Measurements from ENCODE around the gene DFFB. TPM values are rescaled to one million over a fixed set of nuclear protein-coding genes. Genes with fewer than 3 reads are reported as not detected.

DFFB gene
- total and polyA plus RNA-seq, 2 of the 13 experiments (the other 11 are each of a cell fraction or from before 2014, with no cell fraction given), result 4.6 to 9.3 TPM

DNA sequence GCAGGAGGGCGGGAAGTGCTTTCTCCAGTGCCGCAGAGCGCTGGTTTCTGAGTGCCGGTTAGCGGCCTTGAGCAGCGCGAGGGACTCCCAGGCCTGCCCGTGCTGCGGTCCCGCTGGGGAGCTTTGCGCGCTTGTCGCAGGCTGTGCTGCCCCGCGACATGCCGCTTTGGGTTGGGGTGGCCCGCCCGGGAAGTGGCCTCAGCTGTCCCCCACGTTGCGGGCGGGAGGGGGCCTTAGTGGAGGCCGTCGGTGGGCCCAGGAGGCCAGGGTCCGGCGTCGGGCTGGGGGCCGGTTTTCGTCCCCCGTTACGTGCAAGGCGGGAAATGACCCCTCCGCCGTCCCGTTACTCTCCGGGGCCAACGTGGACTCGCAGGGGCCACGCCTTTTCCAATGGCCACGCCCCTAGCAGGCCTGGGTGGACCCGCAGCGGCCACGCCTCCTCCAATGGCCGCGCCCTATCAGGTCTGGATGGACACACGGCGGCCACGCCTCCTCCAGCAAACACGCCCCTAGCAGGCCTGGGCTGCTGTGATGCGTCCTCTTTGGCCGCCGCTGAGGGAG, 43.8 kb downstream of the DFFB start (continued):
- no peak; the same call in 1 of the 2 replicates for TF ChIP-seq RNF2 (conservative IDR thresholded peaks at IDR 0.05; ENCODE audit: low read depth)
- no peak for TF ChIP-seq ZFYVE20 (CRISPR knock-in tag; IDR thresholded peaks at IDR 0.05; ENCODE audit: borderline replicate concordance, low read depth)
- TF ChIP-seq FOXC1 (CRISPR knock-in tag; IDR thresholded peaks at IDR 0.05; ENCODE audit: borderline replicate concordance), result no peak
- peak; percentile 91 for TF ChIP-seq HNRNPLL (IDR thresholded peaks at IDR 0.05; ENCODE audit: low read depth, low read length, poor library complexity, severe bottlenecking)
- no peak for TF ChIP-seq RAD51 (IDR thresholded peaks at IDR 0.05; ENCODE audit: borderline replicate concordance)
- no peak for TF ChIP-seq SIN3B (IDR thresholded peaks at IDR 0.05; ENCODE audit: low read length)
- peak; percentile 85 for TF ChIP-seq YEATS4 (CRISPR knock-in tag; IDR thresholded peaks at IDR 0.05; ENCODE audit: borderline replicate concordance)
- TF ChIP-seq, protein P1, sequence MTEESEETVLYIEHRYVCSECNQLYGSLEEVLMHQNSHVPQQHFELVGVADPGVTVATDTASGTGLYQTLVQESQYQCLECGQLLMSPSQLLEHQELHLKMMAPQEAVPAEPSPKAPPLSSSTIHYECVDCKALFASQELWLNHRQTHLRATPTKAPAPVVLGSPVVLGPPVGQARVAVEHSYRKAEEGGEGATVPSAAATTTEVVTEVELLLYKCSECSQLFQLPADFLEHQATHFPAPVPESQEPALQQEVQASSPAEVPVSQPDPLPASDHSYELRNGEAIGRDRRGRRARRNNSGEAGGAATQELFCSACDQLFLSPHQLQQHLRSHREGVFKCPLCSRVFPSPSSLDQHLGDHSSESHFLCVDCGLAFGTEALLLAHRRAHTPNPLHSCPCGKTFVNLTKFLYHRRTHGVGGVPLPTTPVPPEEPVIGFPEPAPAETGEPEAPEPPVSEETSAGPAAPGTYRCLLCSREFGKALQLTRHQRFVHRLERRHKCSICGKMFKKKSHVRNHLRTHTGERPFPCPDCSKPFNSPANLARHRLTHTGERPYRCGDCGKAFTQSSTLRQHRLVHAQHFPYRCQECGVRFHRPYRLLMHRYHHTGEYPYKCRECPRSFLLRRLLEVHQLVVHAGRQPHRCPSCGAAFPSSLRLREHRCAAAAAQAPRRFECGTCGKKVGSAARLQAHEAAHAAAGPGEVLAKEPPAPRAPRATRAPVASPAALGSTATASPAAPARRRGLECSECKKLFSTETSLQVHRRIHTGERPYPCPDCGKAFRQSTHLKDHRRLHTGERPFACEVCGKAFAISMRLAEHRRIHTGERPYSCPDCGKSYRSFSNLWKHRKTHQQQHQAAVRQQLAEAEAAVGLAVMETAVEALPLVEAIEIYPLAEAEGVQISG (CRISPR knock-in tag; IDR thresholded peaks at IDR 0.05), result no peak; the same call in 1 of the 2 replicates
- no peak for TF ChIP-seq DNMT3B (CRISPR knock-in tag; conservative IDR thresholded peaks at IDR 0.05)
- TF ChIP-seq CEBPB (IDR thresholded peaks at IDR 0.05; ENCODE audit: borderline replicate concordance, low read depth, low read length), result no peak
- no peak for TF ChIP-seq CENPX (CRISPR knock-in tag; IDR thresholded peaks at IDR 0.05)
- TF ChIP-seq GATA4 (IDR thresholded peaks at IDR 0.05; ENCODE audit: borderline replicate concordance, low read depth), result no peak
- no peak for TF ChIP-seq SUZ12 (IDR thresholded peaks at IDR 0.05; ENCODE audit: low read depth, low read length)
- TF ChIP-seq ZNF343 (CRISPR knock-in tag; IDR thresholded peaks at IDR 0.05), result no peak
- TF ChIP-seq, protein P2, sequence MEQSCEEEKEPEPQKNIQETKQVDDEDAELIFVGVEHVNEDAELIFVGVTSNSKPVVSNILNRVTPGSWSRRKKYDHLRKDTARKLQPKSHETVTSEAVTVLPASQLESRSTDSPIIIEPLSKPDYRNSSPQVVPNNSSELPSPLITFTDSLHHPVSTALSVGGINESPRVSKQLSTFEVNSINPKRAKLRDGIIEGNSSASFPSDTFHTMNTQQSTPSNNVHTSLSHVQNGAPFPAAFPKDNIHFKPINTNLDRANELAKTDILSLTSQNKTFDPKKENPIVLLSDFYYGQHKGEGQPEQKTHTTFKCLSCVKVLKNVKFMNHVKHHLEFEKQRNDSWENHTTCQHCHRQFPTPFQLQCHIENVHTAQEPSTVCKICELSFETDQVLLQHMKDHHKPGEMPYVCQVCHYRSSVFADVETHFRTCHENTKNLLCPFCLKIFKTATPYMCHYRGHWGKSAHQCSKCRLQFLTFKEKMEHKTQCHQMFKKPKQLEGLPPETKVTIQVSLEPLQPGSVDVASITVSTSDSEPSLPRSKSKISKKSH (CRISPR knock-in tag; IDR thresholded peaks at IDR 0.05; ENCODE audit: borderline replicate concordance), result no peak
- no peak for TF ChIP-seq NFRKB (IDR thresholded peaks at IDR 0.05)
- 0 out of 2 replicates have a peak, but pooled peaks have one; percentile 41 for TF ChIP-seq HOXA5 (CRISPR knock-in tag; IDR thresholded peaks at IDR 0.05)
- TF ChIP-seq HES4 (CRISPR knock-in tag; IDR thresholded peaks at IDR 0.05; ENCODE audit: borderline replicate concordance), result no peak; the same call in 1 of the 2 replicates
- no peak for TF ChIP-seq CAMTA2 (CRISPR knock-in tag; IDR thresholded peaks at IDR 0.05; ENCODE audit: borderline replicate concordance)
- TF ChIP-seq CBX5 (CRISPR knock-in tag; IDR thresholded peaks at IDR 0.05; ENCODE audit: borderline replicate concordance), result 0 out of 2 replicates have a peak, but pooled peaks have one; percentile 11
- 0 out of 2 replicates have a peak, but pooled peaks have one; percentile 43 for TF ChIP-seq GPN1 (CRISPR knock-in tag; IDR thresholded peaks at IDR 0.05; ENCODE audit: borderline replicate concordance)
- peak; percentile 70; the same call in 1 of the 2 replicates for TF ChIP-seq RXRA (CRISPR knock-in tag; IDR thresholded peaks at IDR 0.05)
- no peak; the same call in 1 of the 2 replicates for TF ChIP-seq SATB2 (CRISPR knock-in tag; IDR thresholded peaks at IDR 0.05)
- peak; percentile 34; the same call in 1 of the 2 replicates for TF ChIP-seq ISL2 (CRISPR knock-in tag; IDR thresholded peaks at IDR 0.05)
- TF ChIP-seq ZNF335 (CRISPR knock-in tag; IDR thresholded peaks at IDR 0.05), result 0 out of 2 replicates have a peak, but pooled peaks have one; percentile 56
- TF ChIP-seq XRCC5 (optimal IDR thresholded peaks at IDR 0.05; ENCODE audit: low read length), result no peak
- peak; percentile 92 for TF ChIP-seq AGO2 (optimal IDR thresholded peaks at IDR 0.05; ENCODE audit: low read depth, low read length)
- no peak for TF ChIP-seq ZKSCAN8 (CRISPR knock-in tag; IDR thresholded peaks at IDR 0.05; ENCODE audit: borderline replicate concordance)
- TF ChIP-seq ZMYM2 (CRISPR knock-in tag; IDR thresholded peaks at IDR 0.05), result no peak

Data from HepG2 (cell line).